AG09309 (cell line): ENCODE data around the gene HACE1.

ENCODE experiments used
- DNase-seq: peaks from one replicate; pipeline ENCODE4 v3.0.0-alpha.2; 2010; ENCODE audit warnings: low read depth
- H3K4me3 ChIP-seq: 2 replicates; pipeline ENCODE4 v1.5.1; 2011; ENCODE audit warnings: mild to moderate bottlenecking, low read depth, low read length, moderate library complexity; ENCODE audit not compliant: control insufficient read depth
- TF ChIP-seq, protein P1 (sequence below): IDR thresholded peaks from 2 replicates; pipeline ENCODE4 v1.5.1; 2011; ENCODE audit warnings: mild to moderate bottlenecking, low read depth, low read length, inconsistent platforms; ENCODE audit not compliant: insufficient read depth, control insufficient read depth; ENCODE audit errors: missing control alignments

Gene HACE1

DNA sequence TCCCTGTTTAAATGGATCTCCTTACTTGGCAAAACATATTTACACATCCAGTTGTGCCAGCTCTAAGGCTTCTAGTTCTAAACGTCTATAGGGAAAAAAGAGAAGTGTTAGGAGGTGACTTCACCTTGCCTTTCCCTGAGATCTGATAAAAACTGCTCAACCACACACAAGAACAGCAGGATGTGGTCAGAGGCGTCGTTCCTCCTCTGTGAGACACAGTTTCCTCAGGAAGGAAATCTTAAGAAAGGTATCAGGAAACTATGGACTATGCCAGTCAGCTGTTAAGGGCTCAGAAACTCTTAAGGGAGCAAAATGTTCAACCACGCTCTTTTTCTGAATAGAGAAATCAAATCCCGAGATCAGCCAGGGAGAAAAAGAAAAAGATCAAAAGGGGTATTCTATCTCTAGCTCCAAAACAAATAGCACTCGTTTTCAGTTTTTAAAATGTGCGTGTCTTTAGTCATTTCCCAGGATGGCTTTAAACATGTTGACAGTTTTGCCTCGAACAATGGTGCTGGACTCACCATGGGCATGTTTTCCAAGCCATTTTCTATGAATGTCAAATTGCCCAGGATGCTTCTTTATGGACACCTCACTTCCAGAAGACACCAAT lies 154.5 kb downstream of the HACE1 start:
- TF ChIP-seq, protein P1, sequence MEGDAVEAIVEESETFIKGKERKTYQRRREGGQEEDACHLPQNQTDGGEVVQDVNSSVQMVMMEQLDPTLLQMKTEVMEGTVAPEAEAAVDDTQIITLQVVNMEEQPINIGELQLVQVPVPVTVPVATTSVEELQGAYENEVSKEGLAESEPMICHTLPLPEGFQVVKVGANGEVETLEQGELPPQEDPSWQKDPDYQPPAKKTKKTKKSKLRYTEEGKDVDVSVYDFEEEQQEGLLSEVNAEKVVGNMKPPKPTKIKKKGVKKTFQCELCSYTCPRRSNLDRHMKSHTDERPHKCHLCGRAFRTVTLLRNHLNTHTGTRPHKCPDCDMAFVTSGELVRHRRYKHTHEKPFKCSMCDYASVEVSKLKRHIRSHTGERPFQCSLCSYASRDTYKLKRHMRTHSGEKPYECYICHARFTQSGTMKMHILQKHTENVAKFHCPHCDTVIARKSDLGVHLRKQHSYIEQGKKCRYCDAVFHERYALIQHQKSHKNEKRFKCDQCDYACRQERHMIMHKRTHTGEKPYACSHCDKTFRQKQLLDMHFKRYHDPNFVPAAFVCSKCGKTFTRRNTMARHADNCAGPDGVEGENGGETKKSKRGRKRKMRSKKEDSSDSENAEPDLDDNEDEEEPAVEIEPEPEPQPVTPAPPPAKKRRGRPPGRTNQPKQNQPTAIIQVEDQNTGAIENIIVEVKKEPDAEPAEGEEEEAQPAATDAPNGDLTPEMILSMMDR = no peak
- DNase-seq = no peak
- H3K4me3 ChIP-seq = no peak overlapping the region

DNA sequence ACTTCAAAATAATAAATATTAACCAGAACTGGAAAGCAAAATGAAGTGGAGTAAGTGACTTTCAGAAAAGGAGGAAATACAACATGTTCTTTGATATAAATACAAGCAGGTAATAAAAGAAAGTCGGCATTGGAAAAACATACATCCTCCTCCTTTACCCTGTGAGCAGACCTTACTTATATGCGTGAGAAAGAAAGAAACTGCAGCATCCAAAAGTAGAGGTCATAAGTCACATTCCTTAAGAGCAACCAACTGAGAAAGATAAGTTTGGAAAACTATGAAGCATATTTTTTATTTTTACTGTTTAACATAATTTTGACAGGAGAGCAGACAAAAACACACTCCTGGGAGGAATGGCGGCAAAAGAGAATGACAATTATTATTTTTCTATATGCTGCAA lies 155.5 kb downstream of the HACE1 start:
- DNase-seq = no peak
- TF ChIP-seq, protein P1 = no peak
- H3K4me3 ChIP-seq = no peak overlapping the region

DNA sequence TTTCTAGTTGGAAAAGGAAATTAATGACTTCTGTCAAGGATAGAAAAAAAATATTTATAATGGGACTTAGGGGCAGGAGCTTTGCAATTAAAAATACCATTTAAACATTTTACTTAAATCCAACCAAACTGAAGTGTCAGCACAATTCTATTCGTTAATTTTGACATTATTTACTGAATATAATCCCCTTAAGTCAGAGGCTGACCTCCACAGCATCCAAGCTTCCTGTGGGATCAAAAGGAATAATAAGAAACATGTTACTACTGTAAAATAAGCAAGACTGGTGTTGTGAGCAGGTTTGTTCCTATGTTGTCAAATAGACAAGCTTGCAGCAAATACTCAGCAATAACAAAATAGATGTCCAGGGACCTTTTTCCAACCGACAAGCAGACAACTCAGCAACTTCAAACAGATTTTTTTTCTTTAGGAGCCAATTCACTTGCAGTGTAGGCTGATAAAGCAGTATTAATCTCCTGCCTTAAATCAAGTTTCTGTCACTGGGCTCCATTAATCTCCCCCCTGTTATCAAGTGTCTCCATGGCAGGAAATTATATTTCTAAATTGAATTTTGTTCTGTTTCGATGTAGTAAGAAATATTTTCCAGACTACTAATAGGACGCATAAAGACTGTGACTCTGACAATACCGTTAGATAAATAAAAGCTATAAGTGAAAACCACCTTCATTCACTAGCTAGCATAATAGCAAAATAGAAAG lies 157.4 kb downstream of the HACE1 start:
- DNase-seq = no peak
- no peak overlapping the region for H3K4me3 ChIP-seq
- TF ChIP-seq, protein P1 = no peak

DNA sequence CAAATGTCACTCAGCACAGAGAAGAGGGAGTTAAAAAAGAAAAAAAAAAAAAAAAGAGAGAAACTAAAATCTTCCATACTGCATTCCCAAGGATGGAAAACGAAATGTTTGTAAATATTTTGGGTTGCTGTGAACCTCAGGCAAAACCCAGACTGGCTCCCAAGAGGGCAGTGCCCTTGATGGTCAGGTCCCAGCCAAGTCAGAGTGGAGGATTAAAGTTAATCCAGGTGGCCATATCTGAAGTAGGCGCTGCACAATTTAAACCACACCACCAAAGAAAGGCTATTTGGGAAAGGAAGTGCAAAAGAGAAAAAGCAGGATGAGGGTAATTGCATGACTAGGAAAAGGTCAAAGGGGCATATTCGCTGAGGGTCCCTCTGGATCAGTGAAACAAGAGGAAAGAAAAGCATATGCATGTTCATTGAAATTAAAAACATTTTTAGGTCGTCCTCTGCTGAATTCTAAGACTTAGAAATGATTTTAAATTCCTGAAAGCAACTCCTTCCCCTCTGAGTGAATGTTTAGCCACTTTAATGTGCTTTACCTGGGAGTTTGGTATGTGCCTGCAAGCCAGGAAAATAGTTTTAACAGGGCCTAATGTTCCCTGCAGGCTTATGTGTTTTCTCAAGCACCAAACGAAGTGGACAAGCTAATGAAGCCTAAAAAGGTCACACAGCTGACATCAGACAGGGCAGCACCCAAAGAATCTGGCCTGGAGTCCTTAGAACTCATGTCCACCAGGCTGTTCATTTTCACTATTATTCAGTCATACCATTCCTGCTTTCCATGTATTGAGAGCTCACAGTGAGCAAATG lies 159.1 kb downstream of the HACE1 start:
- no peak for DNase-seq
- TF ChIP-seq, protein P1 = no peak
- no peak overlapping the region for H3K4me3 ChIP-seq

DNA sequence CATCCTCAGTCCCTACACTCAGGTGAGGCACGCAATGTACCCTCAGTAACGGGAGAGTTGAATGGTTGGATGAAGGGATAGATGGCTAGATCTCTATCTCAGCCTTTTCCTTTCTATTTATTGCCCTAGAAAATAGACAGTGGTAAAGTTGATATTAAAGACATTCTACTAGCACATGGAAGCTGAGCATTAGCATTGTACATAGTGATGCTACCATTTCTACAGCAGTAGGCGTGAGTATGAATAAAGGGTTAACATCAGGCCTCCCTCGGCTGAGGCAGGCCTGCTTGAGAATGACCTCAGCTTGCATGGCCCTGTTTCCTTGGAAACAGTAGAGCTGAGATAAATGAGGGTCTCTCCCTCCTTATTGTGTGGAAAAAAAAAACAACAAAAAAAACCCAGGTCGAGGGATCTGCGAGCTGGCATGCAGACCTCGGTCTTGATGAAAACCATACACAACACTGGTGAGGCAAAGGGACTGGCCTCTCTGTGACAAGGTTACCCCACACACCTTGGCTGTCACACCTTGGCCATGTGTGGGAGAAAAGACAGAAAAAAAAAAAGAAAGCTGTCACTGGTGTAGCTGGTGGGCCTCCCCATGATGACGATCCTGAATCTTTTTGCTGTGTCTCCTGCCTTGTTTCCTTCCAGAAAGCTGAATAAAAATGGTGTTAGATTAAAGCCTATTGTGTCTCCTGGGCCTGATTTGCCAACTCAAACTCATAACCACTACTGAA lies 160.0 kb downstream of the HACE1 start:
- H3K4me3 ChIP-seq = no peak overlapping the region
- TF ChIP-seq, protein P1 = no peak
- DNase-seq = no peak

DNA sequence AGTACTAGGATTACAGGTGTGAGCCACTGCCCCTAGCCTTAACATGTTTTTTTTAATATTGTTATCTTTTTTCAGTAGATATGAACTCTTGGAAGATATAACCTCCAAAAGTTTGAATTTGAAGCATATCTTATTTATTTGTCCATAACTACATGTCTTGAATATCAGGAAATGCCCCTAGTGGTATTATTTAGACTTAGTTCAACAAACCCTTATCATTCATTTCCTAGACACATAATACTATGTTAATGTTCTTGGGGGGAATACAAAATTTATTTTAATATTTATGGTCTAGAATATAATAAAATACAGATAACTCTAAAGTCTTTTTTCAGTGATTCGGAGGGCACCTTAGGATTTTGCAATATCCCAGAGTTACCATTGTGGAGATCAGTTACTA lies 160.7 kb downstream of the HACE1 start:
- DNase-seq = no peak
- TF ChIP-seq, protein P1 = no peak
- H3K4me3 ChIP-seq = no peak overlapping the region
